Measurements from ENCODE around the gene GSTM5. TPM values are rescaled to one million over a fixed set of nuclear protein-coding genes. Genes with fewer than 3 reads are reported as not detected.

Gene GSTM5
- total and polyA plus RNA-seq, 2 of the 13 experiments (the other 11 are each of a cell fraction or from before 2014, with no cell fraction given), result not detected

GRCh38 chr1:109763646-109764415 lies 51.8 kb downstream of the GSTM5 start, which contains the start of gene EPS8L3 (continued):
- TF ChIP-seq ELF4 (CRISPR knock-in tag; IDR thresholded peaks at IDR 0.05; ENCODE audit: borderline replicate concordance) (0 out of 2 replicates have a peak, but pooled peaks have one; percentile 50), TEAD3 (CRISPR knock-in tag; optimal IDR thresholded peaks at IDR 0.05; ENCODE audit: borderline replicate concordance) (peak; percentile 61), ZNF614 (CRISPR knock-in tag; IDR thresholded peaks at IDR 0.05; ENCODE audit: borderline replicate concordance) (no peak; the same call in none of the 2 replicates), ZNF484 (CRISPR knock-in tag; IDR thresholded peaks at IDR 0.05; ENCODE audit: borderline replicate concordance, low read depth) (no peak), FOSL2 (CRISPR knock-in tag; IDR thresholded peaks at IDR 0.05) (no peak; the same call in 1 of the 2 replicates), ZNF674 (CRISPR knock-in tag; IDR thresholded peaks at IDR 0.05; ENCODE audit: low read depth) (no peak), SKIL (CRISPR knock-in tag; IDR thresholded peaks at IDR 0.05; ENCODE audit: borderline replicate concordance) (no peak), ZNF816 (CRISPR knock-in tag; IDR thresholded peaks at IDR 0.05; ENCODE audit: borderline replicate concordance) (no peak), TBP (CRISPR knock-in tag; IDR thresholded peaks at IDR 0.05) (no peak), IRF9 (CRISPR knock-in tag; IDR thresholded peaks at IDR 0.05; ENCODE audit: borderline replicate concordance) (0 out of 2 replicates have a peak, but pooled peaks have one; percentile 69), MTF1 (CRISPR knock-in tag; IDR thresholded peaks at IDR 0.05) (no peak), GATAD2A (CRISPR knock-in tag; IDR thresholded peaks at IDR 0.05) (peak; percentile 79), ARNT2 (CRISPR knock-in tag; IDR thresholded peaks at IDR 0.05; ENCODE audit: low read depth) (peak; percentile 64), ZBTB34 (CRISPR knock-in tag; IDR thresholded peaks at IDR 0.05) (no peak), ZNF740 (CRISPR knock-in tag; IDR thresholded peaks at IDR 0.05) (0 out of 2 replicates have a peak, but pooled peaks have one; percentile 42), REL (CRISPR knock-in tag; conservative IDR thresholded peaks at IDR 0.05) (no peak), ZNF281 (CRISPR knock-in tag; IDR thresholded peaks at IDR 0.05; ENCODE audit: borderline replicate concordance) (0 out of 2 replicates have a peak, but pooled peaks have one; percentile 38), ZNF556 (CRISPR knock-in tag; IDR thresholded peaks at IDR 0.05; ENCODE audit: borderline replicate concordance) (peak; percentile 40; the same call in 1 of the 2 replicates), ZBTB38 (CRISPR knock-in tag; IDR thresholded peaks at IDR 0.05) (peak; percentile 53; the same call in 1 of the 2 replicates)

All from HepG2 (cell line).